ENCODE data around the gene HLA-DMB. TPM values are rescaled to one million over a fixed set of nuclear protein-coding genes. Genes with fewer than 3 reads are reported as not detected.
"Not testable (repeated sequence)": the region's sequence is repeated elsewhere in the genome, so short reads cannot be mapped to it uniquely, and the experiment has no call there.

The HLA-DMB gene
- total RNA-seq, 1 donor from 2014 or later = 9.1 TPM

DNA sequence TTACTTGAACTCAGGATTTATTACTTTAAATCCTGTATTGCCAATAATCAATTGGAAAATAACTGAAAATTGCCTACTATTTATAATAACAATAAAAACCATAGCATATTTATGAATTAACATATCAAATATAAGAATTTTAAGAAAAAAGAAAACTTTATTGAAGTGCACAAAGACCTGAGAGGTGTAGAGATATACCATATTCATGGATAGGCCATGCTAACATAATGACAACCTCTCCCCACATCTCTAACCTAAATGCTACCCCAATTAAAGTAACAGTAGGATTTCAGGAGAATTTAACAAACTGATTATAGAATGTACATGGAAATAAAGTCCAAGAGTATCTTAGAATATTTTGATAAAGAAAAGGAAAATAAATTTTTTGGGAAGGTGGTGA is 5.1 kb upstream of the HLA-DMB start:
- H3K27ac ChIP-seq (replicated peaks) = no peak overlapping the region
- no peaks in the 10 kb centered on the region for H3K27me3 ChIP-seq (ENCODE audit: low read depth)
- H3K4me3 ChIP-seq = no peak overlapping the region
- H3K4me1 ChIP-seq = peaks cover 7% of the 10 kb centered on the region
- peaks cover 8% of the 10 kb centered on the region for H3K9me3 ChIP-seq (replicated peaks)
- intact Hi-C loops (cut with micrococcal nuclease) = no loop called here
- TF ChIP-seq, protein P1, sequence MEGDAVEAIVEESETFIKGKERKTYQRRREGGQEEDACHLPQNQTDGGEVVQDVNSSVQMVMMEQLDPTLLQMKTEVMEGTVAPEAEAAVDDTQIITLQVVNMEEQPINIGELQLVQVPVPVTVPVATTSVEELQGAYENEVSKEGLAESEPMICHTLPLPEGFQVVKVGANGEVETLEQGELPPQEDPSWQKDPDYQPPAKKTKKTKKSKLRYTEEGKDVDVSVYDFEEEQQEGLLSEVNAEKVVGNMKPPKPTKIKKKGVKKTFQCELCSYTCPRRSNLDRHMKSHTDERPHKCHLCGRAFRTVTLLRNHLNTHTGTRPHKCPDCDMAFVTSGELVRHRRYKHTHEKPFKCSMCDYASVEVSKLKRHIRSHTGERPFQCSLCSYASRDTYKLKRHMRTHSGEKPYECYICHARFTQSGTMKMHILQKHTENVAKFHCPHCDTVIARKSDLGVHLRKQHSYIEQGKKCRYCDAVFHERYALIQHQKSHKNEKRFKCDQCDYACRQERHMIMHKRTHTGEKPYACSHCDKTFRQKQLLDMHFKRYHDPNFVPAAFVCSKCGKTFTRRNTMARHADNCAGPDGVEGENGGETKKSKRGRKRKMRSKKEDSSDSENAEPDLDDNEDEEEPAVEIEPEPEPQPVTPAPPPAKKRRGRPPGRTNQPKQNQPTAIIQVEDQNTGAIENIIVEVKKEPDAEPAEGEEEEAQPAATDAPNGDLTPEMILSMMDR (IDR thresholded peaks at IDR 0.05; ENCODE audit: borderline replicate concordance) = no peak
- no peaks in the 10 kb centered on the region for H3K36me3 ChIP-seq
- no peak for DNase-seq

DNA sequence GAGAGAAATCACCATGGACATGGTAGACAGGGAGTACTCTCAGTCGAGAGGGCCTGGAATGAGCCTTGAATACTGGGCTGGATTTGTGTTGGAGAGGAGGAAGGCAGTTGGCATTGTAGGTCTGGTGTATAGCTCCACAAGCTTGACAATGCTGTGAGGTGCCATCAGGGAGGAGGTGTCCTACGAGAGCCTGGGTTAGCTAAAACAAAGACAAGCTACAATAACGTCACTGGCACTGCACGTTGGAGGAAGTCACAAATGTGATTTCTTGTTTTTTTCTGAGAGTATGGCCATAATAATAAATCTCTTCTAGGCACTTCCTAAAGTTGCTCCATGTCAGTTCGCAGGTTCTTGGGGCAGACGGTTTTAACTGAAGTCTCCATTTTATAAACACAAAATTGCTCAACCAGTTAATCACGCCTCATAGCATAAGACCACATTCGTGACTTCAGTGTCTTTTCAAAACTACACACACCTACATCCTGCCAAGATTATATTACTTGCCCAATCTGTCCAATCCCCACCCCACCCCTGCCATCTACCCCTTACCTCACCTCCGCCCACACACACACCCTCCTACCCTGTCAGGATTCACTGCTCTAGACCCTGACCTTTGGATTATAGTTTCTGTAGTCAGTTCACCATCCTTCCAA is 4.4 kb upstream of the HLA-DMB start:
- DNase-seq = no peak
- Histone ChIP-seq H3K27ac (replicated peaks) (no peak overlapping the region), H3K27me3 (ENCODE audit: low read depth) (no peaks in the 10 kb centered on the region), H3K9me3 (replicated peaks) (peaks cover 8% of the 10 kb centered on the region), H3K4me3 (no peak overlapping the region), H3K36me3 (no peaks in the 10 kb centered on the region), H3K4me1 (peaks cover 13% of the 10 kb centered on the region)
- intact Hi-C loops (cut with micrococcal nuclease) = no loop called here
- TF ChIP-seq, protein P1 (IDR thresholded peaks at IDR 0.05; ENCODE audit: borderline replicate concordance) = no peak

DNA sequence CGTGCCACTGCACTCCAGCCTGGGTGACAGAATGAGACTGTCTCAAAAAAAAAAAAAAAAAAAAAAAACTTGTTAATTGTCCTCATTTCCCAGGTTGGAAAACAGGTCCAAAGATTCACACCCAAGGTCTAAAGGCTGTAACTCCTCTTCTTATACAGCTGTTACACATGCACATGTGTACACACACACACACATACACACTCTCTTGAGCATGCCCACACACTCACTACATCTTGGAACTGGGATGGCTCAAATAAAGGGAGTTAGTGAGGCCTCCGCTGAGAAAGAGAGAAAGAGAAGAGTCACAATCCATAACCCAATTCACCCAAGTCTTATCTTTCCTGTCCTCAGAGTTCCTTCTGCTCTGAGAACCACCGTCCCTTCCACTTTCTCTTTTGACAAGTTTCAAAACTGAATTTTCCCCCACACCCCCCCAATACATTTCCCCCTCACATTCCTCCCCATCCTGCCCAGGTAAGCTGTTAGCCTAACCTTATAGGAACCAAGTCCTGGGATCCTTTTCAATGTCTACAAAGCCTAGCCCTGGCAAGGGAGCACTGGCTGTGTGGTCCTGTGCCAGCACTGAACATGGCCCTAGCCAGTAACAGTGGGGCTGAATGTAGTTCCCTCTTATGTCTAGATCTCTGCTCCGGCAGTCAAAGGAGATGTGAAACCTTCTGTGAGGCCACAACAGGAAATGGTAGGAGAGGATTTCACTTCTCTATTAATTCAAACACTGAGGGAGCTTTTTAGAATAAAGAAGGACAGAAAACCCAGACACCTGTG is 3.2 kb upstream of the HLA-DMB start:
- no peak for DNase-seq
- Histone ChIP-seq H3K4me3 (no peak overlapping the region), H3K27me3 (ENCODE audit: low read depth) (peaks cover 2% of the 10 kb centered on the region), H3K36me3 (no peaks in the 10 kb centered on the region), H3K4me1 (peaks cover 19% of the 10 kb centered on the region), H3K27ac (replicated peaks) (peak overlapping the region; percentile 36), H3K9me3 (replicated peaks) (peaks cover 8% of the 10 kb centered on the region)
- TF ChIP-seq, protein P1 (IDR thresholded peaks at IDR 0.05; ENCODE audit: borderline replicate concordance) = no peak
- intact Hi-C loops (cut with micrococcal nuclease) = no loop called here

DNA sequence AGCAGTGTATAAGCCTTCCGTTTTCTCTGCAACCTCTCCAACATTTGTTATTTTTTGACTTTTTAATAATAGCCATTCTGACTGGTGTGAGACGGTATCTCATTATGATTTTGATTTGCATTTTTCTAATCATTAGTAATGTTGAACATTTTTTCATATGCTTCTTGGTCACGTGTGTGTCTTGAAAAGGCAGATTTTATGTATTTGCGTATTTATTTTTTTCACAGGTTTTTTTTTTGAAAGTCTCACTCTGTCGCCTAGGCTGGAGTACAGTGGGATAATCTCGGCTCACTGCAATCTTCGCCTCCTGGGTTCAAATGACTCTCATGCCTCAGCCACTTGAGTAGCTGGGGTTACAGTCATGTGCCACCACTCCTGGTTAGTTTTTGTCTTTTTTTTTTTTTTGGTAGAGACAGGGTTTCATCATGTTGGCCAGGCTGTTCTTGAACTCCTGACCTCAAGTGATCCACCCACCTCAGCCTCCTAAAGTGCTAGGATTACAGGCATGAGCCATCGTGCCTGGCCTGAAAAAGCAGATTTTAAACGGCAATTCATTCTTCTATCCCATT is 1.8 kb upstream of the HLA-DMB start:
- peaks cover 19% of the 10 kb centered on the region for H3K4me1 ChIP-seq
- H3K27me3 ChIP-seq (ENCODE audit: low read depth); DNase-seq; H3K27ac ChIP-seq (replicated peaks); H3K4me3 ChIP-seq; H3K9me3 ChIP-seq (replicated peaks); intact Hi-C loops (cut with micrococcal nuclease); H3K36me3 ChIP-seq: not testable (repeated sequence)

DNA sequence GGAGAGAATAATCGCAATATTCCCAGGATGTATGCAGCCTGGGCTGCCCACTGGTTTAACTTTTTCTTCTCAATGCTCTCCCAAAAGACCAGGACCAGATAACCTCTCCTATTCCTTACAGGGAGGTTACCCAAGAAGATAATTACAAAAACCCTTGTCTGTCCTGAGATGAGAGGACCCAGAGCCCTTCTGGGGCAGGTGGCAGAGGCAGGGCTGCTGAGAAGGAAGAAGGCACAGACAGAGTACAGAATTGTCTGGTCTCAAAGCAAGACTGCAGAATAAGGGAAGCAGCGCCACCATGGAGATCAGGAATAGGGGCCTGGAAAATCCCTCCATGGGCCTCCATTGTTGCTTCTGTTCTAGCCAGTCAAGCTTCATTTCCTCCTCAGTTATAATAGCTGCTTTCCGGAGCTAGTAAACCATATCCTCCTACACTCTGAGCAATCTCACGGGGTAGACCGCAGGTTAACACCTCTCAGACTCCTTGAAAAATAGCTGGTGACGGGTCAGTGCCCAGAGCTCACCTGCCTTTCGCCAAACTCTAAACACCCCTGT is 463 bp upstream of the HLA-DMB start:
- no peak for DNase-seq
- intact Hi-C loops (cut with micrococcal nuclease) = no loop called here
- H3K4me1 ChIP-seq = peaks cover 19% of the 10 kb centered on the region
- H3K36me3 ChIP-seq = no peaks in the 10 kb centered on the region
- peaks cover 10% of the 10 kb centered on the region for H3K27me3 ChIP-seq (ENCODE audit: low read depth)
- H3K27ac ChIP-seq (replicated peaks) = peak overlapping the region; percentile 91
- peak overlapping the region; percentile 67 for H3K4me3 ChIP-seq
- peaks cover 6% of the 10 kb centered on the region for H3K9me3 ChIP-seq (replicated peaks)
- TF ChIP-seq, protein P1 (IDR thresholded peaks at IDR 0.05; ENCODE audit: borderline replicate concordance) = no peak

Data from left ventricle myocardium inferior (tissue), 1 donor.